Activated B cell treated with CpG ODN at 0.5 μM for 24 hours (primary cell): ENCODE results near the gene PPM1H. TPM values are rescaled to one million over a fixed set of nuclear protein-coding genes. Genes with fewer than 3 reads are reported as not detected.

ENCODE experiments used
- ATAC-seq: fragments of 200-7000 bp; cut with Tn5 transposase; one replicate; pipeline ENCODE4 v1.10.0; 2021; ENCODE audit warnings: low read depth, mild to moderate bottlenecking, moderate library complexity
- CTCF ChIA-PET: fragments of 350-600 bp; sonication (Branson Sonifier 250); formaldehyde crosslinking; loops from one replicate; lab custom pipeline; 2021; ENCODE audit warnings: antibody characterized with exemption; lab: Charles Lee
- POLR2A ChIA-PET: fragments of 350-600 bp; sonication (Branson Sonifier 250); formaldehyde crosslinking; loops from one replicate; lab custom pipeline; 2021; ENCODE audit warnings: antibody characterized with exemption; lab: Charles Lee
- DNase-seq: peaks from one replicate; pipeline ENCODE4 v3.0.0; 2022
- H3K27ac Mint-ChIP-seq: one replicate; pipeline ENCODE4 v1.8.0; 2020; ENCODE audit warnings: mixed read lengths
- H3K27me3 Mint-ChIP-seq: one replicate; pipeline ENCODE4 v1.8.0; 2021; ENCODE audit warnings: mixed read lengths
- H3K36me3 Mint-ChIP-seq: one replicate; pipeline ENCODE4 v1.8.0; 2021; ENCODE audit warnings: low read depth, mixed read lengths
- H3K4me1 Mint-ChIP-seq: one replicate; pipeline ENCODE4 v1.8.0; 2021; ENCODE audit warnings: mixed read lengths
- H3K4me3 Mint-ChIP-seq: one replicate; pipeline ENCODE4 v1.8.0; 2020; ENCODE audit warnings: mild to moderate bottlenecking, mixed read lengths
- H3K9me3 Mint-ChIP-seq: one replicate; pipeline ENCODE4 v1.8.0; 2020; ENCODE audit warnings: mixed read lengths
- CTCF ChIP-seq: fragments of 200-600 bp; IDR thresholded peaks from one replicate; pipeline ENCODE4 v1.8.0; 2022; ENCODE audit warnings: antibody characterized with exemption, mild to moderate bottlenecking
- intact Hi-C: fragments of 100-400 bp; cut with micrococcal nuclease; formaldehyde crosslinking; loops from one replicate; pipeline ENCODE4 v1.15.1; 2024
- total RNA-seq: library from RNA; stranded (reverse); gene quantifications from 2 replicates; pipeline ENCODE4 v1.2.3, GENCODE V29; 2022

PPM1H gene
- total RNA-seq, 1 donor from 2014 or later = not detected

GRCh38 chr12:62642486-62642885, 292.5 kb downstream of the PPM1H start:
- POLR2A ChIA-PET = interaction anchor here (0.6 kb wide), 1 partner anchor 38 kb away, joined by 5 read pairs; no protein-coding TSS in a partner anchor
- TF ChIP-seq CTCF = no peak
- Mint-ChIP-seq H3K9me3 (no peaks in the 10 kb centered on the region), H3K4me1 (peaks cover 6% of the 10 kb centered on the region), H3K4me3 (no peak overlapping the region), H3K27me3 (peaks cover 8% of the 10 kb centered on the region), H3K27ac (no peak overlapping the region), H3K36me3 (no peaks in the 10 kb centered on the region)
- intact Hi-C loops = no loop called here
- no peak for DNase-seq
- CTCF ChIA-PET = interaction anchor here (1.3 kb wide), 1 partner anchor 10 kb away, joined by 3 read pairs; no protein-coding TSS in a partner anchor
- no peak for ATAC-seq

DNA sequence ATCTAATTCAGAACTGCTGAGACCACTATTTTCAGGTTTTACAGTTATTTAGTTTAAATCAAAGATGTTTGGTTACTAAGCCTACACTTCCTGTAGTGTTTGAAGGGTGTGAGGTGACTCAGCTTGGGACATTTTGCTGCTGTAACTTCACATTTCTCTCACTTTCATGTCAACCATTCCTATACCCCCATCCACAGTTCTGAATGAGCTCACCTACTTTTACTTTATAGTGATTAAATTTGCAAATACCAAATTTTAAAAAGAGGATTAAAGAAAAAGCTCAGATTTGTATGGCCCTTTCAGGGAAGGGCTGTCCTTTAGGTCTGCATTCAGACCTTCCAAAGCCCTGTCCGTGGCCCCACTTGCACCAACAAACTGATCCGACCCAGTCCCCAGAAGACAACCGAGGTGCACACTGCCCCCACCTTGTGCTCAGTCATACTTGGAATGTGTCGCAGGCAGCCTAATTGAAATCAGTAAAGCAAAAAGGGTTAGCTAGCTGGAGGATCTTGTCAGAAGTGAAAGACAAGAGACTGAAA, 294.0 kb downstream of the PPM1H start:
- no peaks in the 10 kb centered on the region for H3K36me3 Mint-ChIP-seq
- peaks cover 6% of the 10 kb centered on the region for H3K4me1 Mint-ChIP-seq
- TF ChIP-seq CTCF = no peak
- DNase-seq (no peak), ATAC-seq (no peak)
- ChIA-PET CTCF (no interaction called here), POLR2A (interaction anchor here (1.6 kb wide), 1 partner anchor 38 kb away, joined by 8 read pairs; no protein-coding TSS in a partner anchor)
- intact Hi-C loops = no loop called here
- H3K27ac Mint-ChIP-seq = no peak overlapping the region
- no peak overlapping the region for H3K4me3 Mint-ChIP-seq
- H3K27me3 Mint-ChIP-seq = peaks cover 14% of the 10 kb centered on the region
- H3K9me3 Mint-ChIP-seq = no peaks in the 10 kb centered on the region

DNA sequence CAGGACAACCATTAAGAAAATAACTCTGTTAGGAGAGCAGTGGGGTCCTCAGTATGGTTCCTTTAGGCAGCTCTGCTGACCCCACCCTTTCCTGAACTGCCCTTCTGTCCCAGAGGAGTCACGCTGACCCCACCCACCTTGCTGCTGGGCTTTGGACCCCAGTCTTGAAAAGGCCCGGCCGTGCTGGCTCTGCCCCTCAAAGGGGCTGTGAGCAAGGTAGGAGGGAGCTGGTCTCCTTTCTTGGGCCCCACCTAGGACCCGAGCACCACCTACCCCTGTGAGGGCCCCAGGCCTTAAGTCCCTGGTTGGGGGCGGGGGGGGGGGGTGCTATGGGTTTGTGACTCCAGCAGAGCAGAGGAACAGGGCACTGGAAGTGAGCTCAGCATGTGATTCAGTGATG, 297.3 kb downstream of the PPM1H start:
- POLR2A ChIA-PET = no interaction called here
- CTCF ChIA-PET = no interaction called here
- Mint-ChIP-seq H3K9me3 (no peaks in the 10 kb centered on the region), H3K27me3 (peaks cover 34% of the 10 kb centered on the region), H3K4me1 (peaks cover 10% of the 10 kb centered on the region), H3K27ac (no peak overlapping the region), H3K4me3 (no peak overlapping the region), H3K36me3 (no peaks in the 10 kb centered on the region)
- TF ChIP-seq CTCF = no peak
- DNase-seq (no peak), ATAC-seq (no peak)
- intact Hi-C loops = no loop called here

DNA sequence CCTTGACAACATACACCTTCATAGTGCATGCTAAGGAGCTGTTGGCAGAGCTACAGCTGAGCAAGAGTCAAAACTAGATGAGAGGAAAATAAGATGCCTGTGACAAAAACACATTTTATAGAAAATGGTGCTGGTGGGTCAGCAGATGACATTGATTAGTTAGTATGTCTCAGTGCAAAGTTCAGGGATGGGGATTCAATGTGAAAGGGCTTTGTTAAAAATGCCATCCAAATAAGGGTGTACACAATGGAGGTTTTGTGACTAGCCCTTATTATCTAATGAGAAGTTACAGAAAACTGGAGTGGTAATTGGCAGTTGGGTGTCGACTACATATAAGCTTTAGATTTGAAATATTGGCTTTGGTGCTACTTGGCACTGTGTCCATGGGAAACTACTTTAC, 299.3 kb downstream of the PPM1H start:
- no peak for DNase-seq
- Mint-ChIP-seq H3K4me3 (no peak overlapping the region), H3K36me3 (no peaks in the 10 kb centered on the region), H3K9me3 (no peaks in the 10 kb centered on the region), H3K27ac (no peak overlapping the region), H3K4me1 (peaks cover 12% of the 10 kb centered on the region), H3K27me3 (peaks cover 44% of the 10 kb centered on the region)
- intact Hi-C loops = no loop called here
- CTCF ChIA-PET = no interaction called here
- ATAC-seq = no peak
- POLR2A ChIA-PET = no interaction called here
- no peak for TF ChIP-seq CTCF

DNA sequence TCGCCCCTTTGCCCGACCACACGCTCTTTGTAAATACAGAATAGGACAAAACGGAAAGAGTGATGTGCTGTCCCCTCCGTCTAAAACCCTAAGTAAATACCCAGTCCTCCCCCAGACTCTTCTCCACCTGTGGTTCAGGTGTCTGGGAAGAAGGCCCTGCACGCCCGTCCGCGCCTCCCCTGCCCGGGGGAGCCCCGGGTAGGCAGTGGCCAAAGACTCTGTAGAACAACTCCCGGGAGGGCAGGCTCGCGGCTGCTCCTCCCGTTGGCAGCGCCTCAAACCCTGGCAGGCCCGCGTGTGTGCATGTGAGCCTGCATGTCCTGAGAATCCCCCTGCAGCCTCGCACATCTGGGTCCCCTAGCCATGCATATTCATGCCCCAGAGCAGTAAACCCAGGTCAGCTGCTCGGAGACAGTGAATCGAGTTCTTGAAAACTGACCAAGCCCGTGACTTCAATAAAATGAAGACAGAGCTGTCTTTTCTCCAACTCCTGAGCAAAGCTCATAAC, 302.5 kb downstream of the PPM1H start:
- CTCF ChIA-PET = interaction anchor here (1.3 kb wide), 1 partner anchor 10 kb away, joined by 3 read pairs; no protein-coding TSS in a partner anchor
- peaks cover 63% of the 10 kb centered on the region for H3K27me3 Mint-ChIP-seq
- POLR2A ChIA-PET = interaction anchor here (1.1 to 1.9 kb wide), 2 partner anchors 28 to 30 kb away, joined by 3 to 14 read pairs; no protein-coding TSS in a partner anchor
- peak; percentile 43 for ATAC-seq
- H3K4me3 Mint-ChIP-seq = peak overlapping the region; percentile 85
- DNase-seq = peak; percentile 35
- intact Hi-C loops = loop anchor here (5.0 kb wide), 1 partner anchor 60 kb away; no protein-coding TSS in a partner anchor
- no peak for TF ChIP-seq CTCF
- no peak overlapping the region for H3K27ac Mint-ChIP-seq
- H3K9me3 Mint-ChIP-seq = no peaks in the 10 kb centered on the region
- peaks cover 12% of the 10 kb centered on the region for H3K4me1 Mint-ChIP-seq
- H3K36me3 Mint-ChIP-seq = no peaks in the 10 kb centered on the region
